HG02981 (cell line): ENCODE data around the gene DNAAF1.
"Not testable (repeated sequence)": the region's sequence is repeated elsewhere in the genome, so short reads cannot be mapped to it uniquely, and the experiment has no call there.

Source experiments
- ATAC-seq: cut with Tn5 transposase; IDR thresholded peaks from one replicate; pipeline ENCODE4 v1.9.1; 2021; ENCODE audit warnings: mild to moderate bottlenecking, moderate library complexity; ENCODE audit not compliant: unreplicated experiment

DNAAF1 gene

DNA sequence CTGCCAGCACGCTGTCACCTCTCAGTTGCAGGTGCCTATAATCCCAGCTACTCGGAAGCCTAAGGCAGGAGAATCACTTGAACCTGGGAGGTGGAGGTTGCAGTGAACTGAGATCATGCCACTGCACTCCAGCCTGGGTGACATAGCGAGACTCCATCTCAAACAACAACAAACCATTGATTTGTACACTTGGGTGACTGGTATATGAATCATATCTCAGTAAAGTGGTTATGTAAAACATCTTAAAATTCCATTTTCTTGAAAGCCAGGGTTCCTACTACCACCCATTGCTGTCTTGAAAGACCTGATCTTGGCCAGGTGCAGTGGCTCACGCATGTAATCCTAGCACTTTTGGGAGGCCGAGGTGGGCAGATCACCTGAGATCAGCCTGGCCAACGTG is 60.0 kb downstream of the DNAAF1 start:
- ATAC-seq: not testable (repeated sequence)

DNA sequence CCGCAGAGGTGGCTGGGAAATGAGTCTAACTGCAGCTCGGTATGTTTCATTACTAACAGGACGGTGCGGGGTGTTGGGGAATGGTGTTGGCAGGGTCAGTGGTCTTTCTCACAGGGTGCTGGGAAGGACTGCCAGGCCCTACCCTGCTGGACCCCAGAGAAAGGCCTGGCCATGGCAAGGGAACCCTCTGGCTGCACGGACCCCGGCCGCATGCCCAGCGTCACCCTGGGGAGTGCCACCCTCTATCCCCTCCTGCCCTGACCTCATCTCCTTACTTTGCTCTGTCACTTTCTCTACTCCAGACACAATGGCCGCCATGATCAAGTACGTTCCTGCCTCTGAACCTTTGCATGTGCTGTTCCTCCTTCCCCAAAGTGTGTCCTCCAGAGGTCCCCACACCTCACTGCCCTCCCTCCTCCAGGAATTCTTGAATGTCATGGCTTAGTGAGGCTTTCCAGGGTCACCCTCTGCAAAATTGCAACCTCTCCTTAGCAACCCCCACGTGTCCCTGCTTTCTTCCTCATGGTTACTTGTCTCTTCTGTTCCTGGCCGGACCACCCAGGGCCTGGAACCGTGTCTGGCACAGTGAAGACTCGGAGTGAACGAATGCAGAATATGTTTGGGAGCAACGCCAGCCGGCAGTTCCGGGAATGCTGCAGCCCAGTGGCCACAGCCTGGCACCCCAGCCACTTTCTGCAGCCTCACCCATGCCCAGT is 61.0 kb downstream of the DNAAF1 start:
- no peak for ATAC-seq

DNA sequence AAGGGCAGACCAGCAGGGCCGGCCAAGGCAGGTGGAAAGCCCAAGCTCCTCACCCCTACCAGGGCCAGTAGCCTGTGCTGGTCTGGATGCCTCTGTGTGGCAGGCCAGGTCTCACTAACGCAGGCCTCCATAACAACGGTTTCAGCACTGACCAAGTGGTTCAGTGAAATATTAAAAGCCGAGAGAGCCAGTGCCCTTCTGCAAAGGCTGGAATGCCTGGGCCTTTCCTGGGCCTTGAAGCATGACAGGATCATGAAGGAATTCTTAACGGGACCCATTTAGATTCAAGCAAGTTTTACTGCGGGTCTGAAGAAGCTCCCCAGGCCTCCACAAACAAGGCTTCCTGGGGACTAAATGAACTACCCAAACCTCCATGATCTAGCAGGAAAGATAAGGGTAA is 62.1 kb downstream of the DNAAF1 start:
- ATAC-seq: no peak

DNA sequence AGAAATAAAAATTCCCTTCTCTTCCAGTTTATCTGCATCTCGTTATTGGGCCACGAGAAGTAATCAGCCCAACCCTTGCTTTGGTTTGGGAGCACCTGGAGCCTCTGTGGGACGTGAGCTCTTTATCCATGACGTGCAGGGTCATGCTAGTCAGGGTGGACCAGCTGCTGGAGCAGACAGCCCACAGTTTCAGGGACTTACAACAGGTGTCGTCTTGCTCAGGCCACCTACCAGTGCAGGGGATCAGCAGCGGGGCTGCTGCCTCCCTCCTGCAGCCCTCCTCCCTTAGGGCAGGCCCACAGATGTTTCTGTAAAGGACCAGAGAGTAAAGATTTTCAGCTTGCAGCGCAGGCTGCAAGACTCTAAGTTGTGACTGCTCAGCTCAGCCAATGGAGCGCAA is 62.8 kb downstream of the DNAAF1 start:
- no peak for ATAC-seq

DNA sequence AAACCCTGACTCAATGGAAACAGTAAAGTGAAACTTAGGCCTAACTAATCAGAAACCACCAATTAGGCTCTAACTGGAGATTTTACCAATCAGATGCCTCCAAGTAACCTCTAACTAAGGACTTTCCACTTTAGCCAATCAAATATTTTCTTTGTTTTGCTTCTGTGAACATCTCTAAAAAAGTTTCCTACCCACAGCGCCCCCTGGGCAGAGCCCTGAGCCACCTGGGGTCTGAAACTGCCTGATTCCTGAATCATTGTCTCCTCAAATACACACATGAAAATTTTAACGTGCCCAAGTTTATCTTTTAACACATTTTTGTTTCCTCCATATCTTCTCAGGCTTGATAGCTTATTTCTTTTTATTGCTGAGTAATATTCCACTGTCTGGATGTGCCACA is 64.9 kb downstream of the DNAAF1 start:
- ATAC-seq: no peak

DNA sequence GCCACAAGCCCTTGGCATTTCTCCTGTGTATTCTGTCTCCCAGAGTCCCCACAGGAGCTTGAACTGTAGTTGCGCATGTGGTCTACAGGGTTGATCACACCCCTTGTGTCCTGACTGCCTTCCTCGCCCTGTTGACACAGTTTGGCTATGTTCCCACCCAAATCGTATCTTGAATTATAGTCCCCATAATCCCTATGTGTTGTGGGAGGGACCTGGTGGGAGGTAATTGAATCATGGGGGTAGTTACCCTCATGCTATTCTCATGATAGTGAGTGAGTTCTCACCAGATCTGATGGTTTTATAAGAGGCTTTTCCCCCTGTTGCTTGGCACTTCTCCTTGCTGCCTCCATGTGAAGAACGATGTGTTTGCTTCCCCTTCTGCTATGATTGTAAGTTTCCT is 67.0 kb downstream of the DNAAF1 start:
- no peak for ATAC-seq

DNA sequence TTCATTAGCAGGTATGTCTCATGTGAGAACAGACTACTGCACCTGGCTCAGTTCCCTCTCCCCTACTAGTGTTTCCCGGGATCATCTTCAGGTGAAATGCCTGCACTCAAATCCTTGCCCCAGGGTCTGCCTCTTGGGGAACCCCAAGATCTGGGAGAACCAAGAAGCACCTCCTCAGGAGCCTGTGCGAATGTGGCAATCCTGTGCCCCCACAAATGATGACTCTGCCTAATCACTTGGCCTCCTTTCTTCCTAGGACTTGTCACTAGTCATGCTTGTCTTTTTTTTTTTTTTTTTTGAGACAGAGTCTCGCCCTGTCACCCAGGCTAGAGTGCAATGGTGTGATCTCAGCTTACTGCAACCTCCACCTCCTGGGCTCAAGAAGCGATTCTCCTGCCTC is 67.5 kb downstream of the DNAAF1 start:
- ATAC-seq: no peak

DNA sequence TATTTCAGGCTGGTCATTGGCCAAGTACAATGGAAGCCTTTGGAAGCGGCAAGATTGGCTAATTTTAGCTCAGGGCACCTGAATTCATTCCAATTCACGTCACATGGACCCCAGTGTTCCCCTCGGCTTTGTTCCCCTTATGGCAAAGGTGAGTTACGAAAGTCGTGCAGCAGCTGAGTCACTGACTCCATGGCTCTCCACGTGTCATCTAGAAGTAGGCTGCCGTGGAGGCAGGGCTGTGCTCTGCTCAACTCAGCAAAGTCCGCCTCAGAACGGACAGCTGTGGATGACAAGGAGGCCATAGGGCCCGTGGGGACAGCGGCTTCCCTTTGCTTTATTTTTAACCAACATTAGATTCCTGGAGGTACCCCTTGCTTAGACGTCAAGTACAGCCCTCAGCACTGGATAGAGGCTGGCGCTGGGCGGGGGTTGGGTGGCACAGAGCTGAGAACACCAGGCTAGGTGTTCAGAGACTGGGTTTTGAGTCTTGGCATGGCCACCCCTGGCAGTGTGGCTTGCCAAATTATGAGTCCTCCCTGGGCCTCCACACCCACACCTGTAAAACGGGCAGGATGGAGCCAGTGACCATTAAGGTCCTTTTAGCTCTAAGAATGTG is 69.5 kb downstream of the DNAAF1 start:
- no peak for ATAC-seq

DNA sequence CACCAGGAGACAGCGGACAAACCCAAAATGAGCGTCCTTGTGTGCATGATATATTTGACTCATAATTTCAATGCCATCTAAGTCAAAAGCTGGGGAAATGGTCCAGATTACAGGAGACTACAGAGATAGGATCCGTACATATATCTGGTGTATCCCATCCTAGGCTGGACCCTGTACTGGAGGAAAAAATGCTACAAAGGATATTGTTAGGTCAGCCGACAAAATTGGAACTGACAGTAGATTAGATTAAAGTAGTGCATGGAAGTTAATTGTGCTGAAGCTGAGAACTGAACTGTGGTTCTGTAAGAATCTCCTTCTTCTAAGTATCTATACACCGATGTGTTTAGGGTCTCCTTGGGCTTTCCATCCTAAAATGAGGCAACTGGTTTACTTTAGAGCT is 70.4 kb downstream of the DNAAF1 start:
- no peak for ATAC-seq

DNA sequence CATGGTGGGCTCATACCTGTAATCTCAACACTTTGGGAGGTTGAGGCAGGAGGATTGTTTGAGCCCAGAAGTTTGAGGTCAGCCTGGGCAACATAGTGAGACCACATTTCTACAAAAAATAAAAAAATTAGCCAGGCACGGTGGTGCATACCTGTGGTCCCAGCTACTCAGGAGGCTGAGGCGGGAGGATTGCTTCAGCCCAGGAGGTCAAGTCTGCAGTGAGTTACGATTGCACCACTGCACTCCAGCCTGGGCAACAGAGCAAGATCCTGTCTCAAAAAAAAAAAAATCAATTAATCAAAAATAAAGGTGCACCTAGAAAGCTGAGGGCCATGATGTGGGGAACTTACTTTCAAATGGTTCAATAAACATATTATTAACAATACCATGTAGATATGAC is 71.0 kb downstream of the DNAAF1 start:
- not testable (repeated sequence) for ATAC-seq

DNA sequence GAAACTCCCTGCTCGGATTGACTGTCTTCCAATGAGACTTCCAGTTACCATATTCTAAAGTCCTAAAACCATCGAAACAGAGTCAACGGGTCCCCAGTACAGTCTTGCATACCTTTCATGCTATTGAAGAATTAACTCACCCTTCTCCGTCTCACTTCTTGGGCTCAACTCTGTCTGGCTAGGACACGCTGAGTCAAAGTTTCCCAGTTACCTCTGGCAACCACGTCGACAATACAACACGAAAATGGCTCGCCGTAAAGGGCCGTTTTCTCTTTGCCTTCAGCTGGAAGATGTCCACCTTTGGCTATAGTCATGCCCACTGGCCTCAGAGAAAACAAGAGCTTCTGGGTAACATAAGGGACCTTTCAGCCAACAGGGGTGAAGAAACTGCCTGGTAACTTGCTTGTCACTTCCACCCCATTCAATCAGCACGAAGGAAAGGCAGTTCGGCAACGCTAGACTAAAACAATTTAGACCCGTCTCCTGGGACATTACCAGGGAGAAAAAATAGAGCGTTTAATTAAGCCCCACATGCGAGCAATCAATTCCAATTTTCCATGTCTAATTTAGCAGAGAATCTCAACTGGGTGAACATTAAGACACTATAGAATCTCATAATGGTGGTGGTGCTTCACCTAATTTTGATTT is 73.2 kb downstream of the DNAAF1 start:
- no peak for ATAC-seq

DNA sequence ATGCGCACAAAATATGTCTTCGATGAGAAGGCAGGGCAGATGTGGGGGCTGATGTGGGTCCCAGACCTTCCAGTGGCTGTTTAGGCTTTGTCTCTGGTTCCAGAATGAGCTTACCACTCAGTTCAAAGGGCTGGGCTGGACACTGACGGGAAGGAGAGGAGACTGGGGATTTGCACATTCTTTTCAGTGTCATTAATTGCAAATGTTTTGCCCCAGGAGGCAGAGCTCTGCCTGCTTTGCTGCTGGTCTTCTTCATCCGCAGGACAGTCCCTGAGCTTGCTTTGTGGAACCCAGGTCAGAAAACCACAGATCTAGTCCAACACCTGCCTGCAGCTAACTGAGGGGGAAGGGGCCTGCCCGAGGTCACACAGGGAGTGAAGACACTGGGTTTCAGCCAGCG is 73.8 kb downstream of the DNAAF1 start:
- no peak for ATAC-seq

DNA sequence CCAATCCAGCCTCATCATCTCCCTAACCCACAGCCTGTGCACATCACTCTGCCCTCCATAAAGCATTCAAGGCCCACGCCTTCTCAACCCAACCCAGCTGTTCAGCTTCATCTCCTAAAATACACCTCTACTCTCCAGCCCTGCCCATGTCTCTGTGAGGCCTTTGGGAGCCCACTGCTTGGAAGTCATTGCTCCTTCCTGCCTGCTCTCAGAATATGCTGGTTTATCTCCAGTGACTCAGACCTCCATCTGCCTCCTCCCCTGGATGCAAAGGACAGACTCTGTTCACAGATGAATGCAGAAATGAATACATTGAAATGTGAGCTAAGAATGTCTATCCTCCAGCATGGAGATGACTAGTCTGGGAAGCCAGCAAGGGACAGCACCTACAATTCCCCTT is 75.7 kb downstream of the DNAAF1 start:
- no peak for ATAC-seq

DNA sequence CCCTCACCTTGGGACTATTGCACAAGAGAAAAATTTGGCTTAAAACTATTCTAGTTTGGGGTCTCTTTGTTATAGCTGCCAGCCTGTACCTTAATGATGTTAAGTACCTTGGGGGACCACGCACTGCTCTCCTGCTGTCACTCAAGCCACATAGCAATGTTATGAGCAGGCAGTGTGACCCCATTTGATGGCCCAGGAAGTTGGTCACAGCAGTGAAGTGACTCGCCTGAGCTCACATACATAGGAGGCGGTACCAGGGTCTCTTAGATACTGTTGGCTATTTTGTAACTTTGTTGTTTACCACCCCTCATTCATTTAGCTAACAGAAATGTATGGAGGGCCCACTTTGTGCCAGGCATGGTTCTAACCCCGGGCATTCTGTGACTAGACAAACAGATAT is 78.3 kb downstream of the DNAAF1 start:
- ATAC-seq: no peak

DNA sequence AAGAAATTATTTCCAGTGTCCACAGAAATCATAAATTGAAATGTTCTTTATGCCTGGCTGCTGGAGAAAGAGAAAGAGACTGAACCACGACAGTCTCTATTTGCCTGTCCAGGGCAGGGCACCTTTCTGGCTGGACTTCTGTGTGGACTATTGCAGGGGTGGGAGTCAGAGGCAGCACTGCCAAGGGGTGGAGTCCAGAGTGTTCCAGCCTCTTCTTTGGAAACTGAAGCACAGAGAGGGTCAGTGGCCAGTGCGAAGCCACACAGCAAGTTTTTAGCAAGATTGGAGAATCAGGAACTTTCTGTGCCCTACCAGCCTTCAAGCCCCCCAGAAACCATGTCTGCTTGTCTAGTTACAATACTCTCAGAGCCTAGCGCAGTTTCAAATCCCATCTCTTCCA is 79.4 kb downstream of the DNAAF1 start:
- no peak for ATAC-seq

DNA sequence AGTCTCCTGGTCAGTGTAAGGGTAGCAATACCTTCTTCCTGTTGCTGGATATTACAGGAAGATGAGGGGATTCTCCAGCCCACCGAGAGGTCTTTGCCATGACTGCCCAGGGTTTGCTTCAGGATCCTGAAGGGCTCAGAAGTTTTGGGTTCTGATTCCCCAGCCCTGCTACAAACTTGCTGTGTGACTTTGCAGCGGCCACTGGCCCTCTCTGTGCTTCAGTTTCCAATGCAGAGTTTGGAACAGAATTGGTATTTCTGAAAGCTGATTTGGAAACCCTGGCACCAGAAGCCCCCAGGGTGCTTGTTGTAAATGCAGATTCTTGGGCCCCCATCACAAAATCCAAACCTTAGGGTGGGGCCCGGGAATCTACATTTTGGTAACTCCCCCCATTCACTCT is 80.0 kb downstream of the DNAAF1 start:
- no peak for ATAC-seq

DNA sequence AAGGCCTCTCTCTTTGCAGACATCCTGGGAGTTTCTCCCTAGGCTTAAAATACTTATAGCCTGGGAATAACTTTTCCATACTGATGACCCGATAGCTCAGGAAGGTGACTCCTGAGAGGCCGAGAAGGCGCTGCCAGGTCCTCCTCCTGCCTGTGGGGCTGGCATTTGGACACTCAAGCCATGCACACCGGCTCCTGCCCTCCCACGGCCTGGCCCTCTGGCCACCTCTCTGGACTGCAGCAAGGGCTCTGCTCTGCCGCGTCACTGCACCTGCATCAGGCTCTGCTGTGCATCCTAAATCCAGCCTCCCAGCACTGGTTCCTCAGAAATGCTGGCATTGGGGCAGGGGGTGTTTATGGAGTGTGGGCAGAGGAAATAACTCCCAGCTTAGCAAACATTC is 80.5 kb downstream of the DNAAF1 start:
- no peak for ATAC-seq

DNA sequence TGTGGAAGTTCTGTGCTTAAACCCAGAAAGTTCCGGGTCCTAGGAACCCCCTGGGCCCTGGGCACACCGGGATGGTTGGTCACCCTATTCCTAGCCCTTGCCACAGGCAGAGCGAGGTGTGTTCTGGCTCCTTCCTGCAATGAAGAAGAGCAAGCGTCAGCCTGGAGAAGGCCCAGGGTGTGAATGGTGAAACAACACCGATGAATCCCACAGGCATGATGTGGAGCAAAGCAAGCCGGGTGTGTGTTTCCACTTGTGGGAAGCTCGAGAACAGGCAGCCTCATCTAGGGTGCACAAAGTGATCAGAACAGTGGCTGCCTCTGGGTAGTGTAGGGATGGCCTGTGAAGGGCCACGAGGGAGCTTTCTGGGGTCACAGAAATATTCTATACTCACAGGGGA is 80.9 kb downstream of the DNAAF1 start:
- ATAC-seq: no peak
